Fibroblast of lung (primary cell): Measurements from ENCODE around the gene PRXL2C. TPM values are rescaled to one million over a fixed set of nuclear protein-coding genes. Genes with fewer than 3 reads are reported as not detected.

Experiments used
- DNase-seq, 2 donors: peaks; one replicate each; pipeline versions ENCODE4 v3.0.0 to v3.0.0-alpha.2; 2010; ENCODE audit warnings: low read depth in 2 of 2
- H2AFZ ChIP-seq: 2 replicates; pipeline ENCODE4 v1.5.1; 2012; ENCODE audit warnings: low read length, control low read depth, inconsistent platforms
- H3K27ac ChIP-seq: 2 replicates; pipeline ENCODE4 v1.5.1; 2011; ENCODE audit warnings: low read length, control low read depth; ENCODE audit not compliant: insufficient read depth
- H3K27me3 ChIP-seq: 2 replicates; pipeline ENCODE4 v1.5.1; 2011; ENCODE audit warnings: mild to moderate bottlenecking, low read length; ENCODE audit not compliant: control insufficient read depth, insufficient read depth
- H3K36me3 ChIP-seq: 2 replicates; pipeline ENCODE4 v1.5.1; 2011; ENCODE audit warnings: low read length; ENCODE audit not compliant: control insufficient read depth, insufficient read depth
- H3K4me1 ChIP-seq: 2 replicates; pipeline ENCODE4 v1.5.1; 2011; ENCODE audit warnings: low read length; ENCODE audit not compliant: control insufficient read depth, insufficient read depth; ENCODE audit errors: extremely low read depth
- H3K4me2 ChIP-seq: 2 replicates; pipeline ENCODE4 v1.5.1; 2011; ENCODE audit warnings: low read length, control low read depth; ENCODE audit not compliant: insufficient read depth; ENCODE audit errors: extremely low read depth
- H3K4me3 ChIP-seq, 4 experiments: fragments of 200-600 bp in 1 of 4; sonication (generic) in 1 of 4; replicated peaks in 1 of 4; 2 replicates each; pipeline ENCODE4 v1.5.1; 2011 to 2016; ENCODE audit warnings: low read length in 4 of 4, low read depth in 3 of 4, mild to moderate bottlenecking in 3 of 4, control low read depth in 2 of 4, inconsistent platforms in 1 of 4, mixed read lengths in 1 of 4; ENCODE audit not compliant: insufficient read depth in 1 of 4; ENCODE audit errors: control extremely low read depth in 1 of 4
- H3K79me2 ChIP-seq: 2 replicates; pipeline ENCODE4 v1.5.1; 2012; ENCODE audit warnings: mild to moderate bottlenecking, low read length, inconsistent platforms; ENCODE audit not compliant: control insufficient read depth, insufficient read depth
- H3K9ac ChIP-seq: 2 replicates; pipeline ENCODE4 v1.5.1; 2011; ENCODE audit warnings: mild to moderate bottlenecking, low read length, control low read depth; ENCODE audit not compliant: insufficient read depth
- H3K9me3 ChIP-seq: 2 replicates; pipeline ENCODE4 v1.5.1; 2012; ENCODE audit warnings: low read depth, low read length; ENCODE audit not compliant: control insufficient read depth, insufficient read depth
- H4K20me1 ChIP-seq: 2 replicates; pipeline ENCODE4 v1.5.1; 2011; ENCODE audit warnings: low read length; ENCODE audit not compliant: control insufficient read depth, insufficient read depth; ENCODE audit errors: extremely low read depth
- CTCF ChIP-seq, 2 donors: IDR thresholded peaks in 1 of 2; conservative IDR thresholded peaks in 1 of 2; 1 replicate in 1 of 2; 2 replicates in 1 of 2; pipeline ENCODE4 v1.5.1; 2011 to 2012; ENCODE audit warnings: low read length in 2 of 2, control low read depth in 1 of 2, inconsistent platforms in 1 of 2, low read depth in 1 of 2, mild to moderate bottlenecking in 1 of 2
- EZH2 ChIP-seq: IDR thresholded peaks from 2 replicates; pipeline ENCODE4 v1.5.1; 2012; ENCODE audit warnings: low read length, control low read depth, mild to moderate bottlenecking; ENCODE audit errors: missing control alignments
- polyA plus RNA-seq, 2 donors: library from polyadenylated mRNA; depleted of rRNA in 1 of 2; stranded (reverse) in 1 of 2; unstranded in 1 of 2; fragments of >200 nt; gene quantifications; 2 replicates each; pipeline ENCODE4 v1.2.1, GENCODE V29; 2011 to 2012; ENCODE audit warnings: missing spikeins in 1 of 2
- total RNA-seq: library from RNA; depleted of rRNA; stranded (reverse); fragments of >200 nt; gene quantifications from 2 replicates; pipeline ENCODE4 v1.2.1, GENCODE V29; 2014

PRXL2C gene
- total and polyA plus RNA-seq, 2 donors (not counting 1 experiment from before 2014, with no cell fraction given): 31.2 to 64.4 TPM

- TF ChIP-seq CTCF (conservative IDR thresholded peaks at IDR 0.05 in 1 of 2, IDR thresholded peaks at IDR 0.05 in 1 of 2; ENCODE audit: low read depth in 1 of 2, low read length in 2 of 2) (peak; percentile 72 to 74), EZH2 (no peak)
- no peak overlapping the region for H3K27ac ChIP-seq
- H3K4me1 ChIP-seq: no peaks in the 10 kb centered on the region
- peak overlapping the region; percentile 40 to 73 (median 54) for H3K4me3 ChIP-seq
- no peaks in the 10 kb centered on the region for H3K9me3 ChIP-seq
- no peaks in the 10 kb centered on the region for H3K79me2 ChIP-seq
- no peak overlapping the region for H3K9ac ChIP-seq
- peak; percentile 76 to 80 for DNase-seq
- H3K4me2 ChIP-seq: peak overlapping the region; percentile 69
- no peaks in the 10 kb centered on the region for H4K20me1 ChIP-seq
- no peaks in the 10 kb centered on the region for H3K27me3 ChIP-seq
- no peaks in the 10 kb centered on the region for H3K36me3 ChIP-seq
- H2AFZ ChIP-seq: peak overlapping the region; percentile 79
Observed at GRCh38 chr9:96686638-96687335, 31.7 kb upstream of the PRXL2C start.

GRCh38 chr9:96680812-96681499 is 25.8 kb upstream of the PRXL2C start:
- no peaks in the 10 kb centered on the region for H4K20me1 ChIP-seq

More at GRCh38 chr9:96680812-96681499, 25.8 kb upstream of the PRXL2C start:
- Histone ChIP-seq H3K36me3 (no peaks in the 10 kb centered on the region), H3K9me3 (no peaks in the 10 kb centered on the region), H3K27ac (no peak overlapping the region), H3K27me3 (no peaks in the 10 kb centered on the region), H3K4me2 (no peak overlapping the region), H3K79me2 (no peaks in the 10 kb centered on the region), H2AFZ (no peak overlapping the region), H3K4me1 (no peaks in the 10 kb centered on the region), H3K9ac (no peak overlapping the region), H3K4me3 (no peak overlapping the region)
- no peak for DNase-seq
- no peak for TF ChIP-seq EZH2
- TF ChIP-seq CTCF (conservative IDR thresholded peaks at IDR 0.05 in 1 of 2, IDR thresholded peaks at IDR 0.05 in 1 of 2; ENCODE audit: low read depth in 1 of 2, low read length in 2 of 2): no peak
